ENCODE data around the gene HCN2.

Gene HCN2

DNA sequence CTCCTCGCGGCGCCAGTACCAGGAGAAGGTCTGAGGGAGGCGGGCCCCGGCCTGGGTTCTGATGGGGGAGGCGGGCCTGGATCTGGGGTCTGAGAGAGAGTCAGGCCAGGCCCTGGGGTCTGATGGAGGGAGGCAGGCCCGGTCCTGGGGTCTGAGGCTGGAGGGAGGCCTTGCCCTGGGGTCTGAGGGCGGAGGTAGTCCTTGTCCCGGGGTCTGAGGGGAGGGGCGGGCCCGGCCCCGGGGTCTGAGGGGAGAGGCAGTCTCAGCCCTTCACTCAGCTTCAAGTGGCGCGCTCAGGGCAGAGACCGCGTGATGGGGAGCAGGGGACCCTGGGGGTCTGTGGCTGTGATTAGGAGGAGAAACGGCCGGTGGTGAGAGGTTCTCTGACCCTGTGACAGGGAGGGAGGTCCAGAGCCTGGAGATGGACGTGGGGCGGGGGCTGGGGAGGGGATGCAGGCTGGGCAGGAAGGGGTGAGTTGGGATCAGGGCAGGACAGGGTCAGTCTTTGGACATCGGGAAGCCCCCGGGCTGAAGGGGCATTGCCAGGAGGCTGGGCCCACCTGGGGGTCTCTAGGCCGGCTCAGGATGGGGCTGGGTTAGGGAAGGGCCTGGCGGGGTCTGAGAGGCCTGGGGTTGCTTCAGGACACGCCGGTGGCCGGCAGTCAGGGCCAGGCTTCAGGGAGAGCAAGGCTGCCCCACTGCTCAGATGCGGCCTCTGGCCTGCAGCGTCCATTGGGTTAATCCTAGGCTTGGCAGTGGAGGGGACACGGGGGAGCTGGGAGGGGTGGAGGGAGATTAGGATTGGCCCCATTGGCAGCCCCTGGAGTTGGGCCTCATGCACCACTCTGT, 18.7 kb downstream of the HCN2 start:
- DNase-seq (ENCODE audit: low read depth): no peak
- no peak overlapping the region for H3K4me3 ChIP-seq (ENCODE audit: low read depth, low read length)
- TF ChIP-seq, protein P1, sequence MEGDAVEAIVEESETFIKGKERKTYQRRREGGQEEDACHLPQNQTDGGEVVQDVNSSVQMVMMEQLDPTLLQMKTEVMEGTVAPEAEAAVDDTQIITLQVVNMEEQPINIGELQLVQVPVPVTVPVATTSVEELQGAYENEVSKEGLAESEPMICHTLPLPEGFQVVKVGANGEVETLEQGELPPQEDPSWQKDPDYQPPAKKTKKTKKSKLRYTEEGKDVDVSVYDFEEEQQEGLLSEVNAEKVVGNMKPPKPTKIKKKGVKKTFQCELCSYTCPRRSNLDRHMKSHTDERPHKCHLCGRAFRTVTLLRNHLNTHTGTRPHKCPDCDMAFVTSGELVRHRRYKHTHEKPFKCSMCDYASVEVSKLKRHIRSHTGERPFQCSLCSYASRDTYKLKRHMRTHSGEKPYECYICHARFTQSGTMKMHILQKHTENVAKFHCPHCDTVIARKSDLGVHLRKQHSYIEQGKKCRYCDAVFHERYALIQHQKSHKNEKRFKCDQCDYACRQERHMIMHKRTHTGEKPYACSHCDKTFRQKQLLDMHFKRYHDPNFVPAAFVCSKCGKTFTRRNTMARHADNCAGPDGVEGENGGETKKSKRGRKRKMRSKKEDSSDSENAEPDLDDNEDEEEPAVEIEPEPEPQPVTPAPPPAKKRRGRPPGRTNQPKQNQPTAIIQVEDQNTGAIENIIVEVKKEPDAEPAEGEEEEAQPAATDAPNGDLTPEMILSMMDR (IDR thresholded peaks at IDR 0.05; ENCODE audit: insufficient read depth, low read depth, low read length, missing control alignments): no peak

DNA sequence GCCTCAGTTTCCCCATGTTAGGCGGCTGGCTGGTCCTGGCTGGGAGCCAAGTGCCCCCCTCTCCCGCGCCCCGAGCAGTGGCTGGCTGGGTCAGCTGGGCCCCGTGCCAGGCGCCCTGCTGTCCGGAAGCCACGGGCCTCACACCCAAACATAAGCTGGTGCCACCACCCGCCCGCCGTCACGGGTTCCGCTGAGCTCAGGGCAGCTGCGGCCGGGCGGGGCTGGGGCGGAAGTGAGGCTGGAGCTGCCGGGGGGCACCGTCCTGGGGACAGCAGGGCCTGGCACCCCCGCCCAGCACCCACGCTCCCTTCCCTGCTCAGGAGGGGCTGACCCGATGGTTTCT, 19.3 kb downstream of the HCN2 start:
- TF ChIP-seq, protein P1 (IDR thresholded peaks at IDR 0.05; ENCODE audit: insufficient read depth, low read depth, low read length, missing control alignments): no peak
- H3K4me3 ChIP-seq (ENCODE audit: low read depth, low read length): no peak overlapping the region
- no peak for DNase-seq (ENCODE audit: low read depth)

DNA sequence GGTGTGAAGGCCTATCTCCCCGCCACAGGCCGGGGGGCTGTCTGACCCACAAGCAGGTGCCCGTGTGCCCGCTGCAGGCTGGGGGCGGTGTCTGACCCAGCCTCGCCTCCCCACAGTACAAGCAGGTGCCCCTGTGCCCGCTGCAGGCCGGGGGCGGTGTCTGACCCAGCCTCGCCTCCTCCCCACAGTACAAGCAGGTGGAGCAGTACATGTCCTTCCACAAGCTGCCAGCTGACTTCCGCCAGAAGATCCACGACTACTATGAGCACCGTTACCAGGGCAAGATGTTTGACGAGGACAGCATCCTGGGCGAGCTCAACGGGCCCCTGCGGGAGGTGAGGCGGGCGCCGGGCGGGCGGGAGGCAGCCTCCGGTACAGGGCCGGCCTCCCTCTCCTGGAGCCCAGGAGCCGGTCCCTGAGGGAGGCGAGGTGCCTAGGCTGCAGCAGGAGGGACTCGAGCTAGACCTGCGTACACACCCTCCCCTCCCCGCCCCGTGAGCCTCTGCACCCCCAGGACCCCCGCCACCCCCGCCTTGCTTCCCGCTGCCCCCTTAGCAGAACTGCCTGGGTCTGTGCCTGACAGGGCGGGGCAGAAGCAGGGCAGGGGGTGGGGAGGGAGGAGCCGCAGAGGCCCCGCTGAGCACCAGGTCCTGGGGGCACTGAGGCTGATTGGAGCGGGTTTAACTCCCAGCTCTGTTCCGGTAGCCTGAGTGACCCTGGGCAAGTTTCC, 20.6 kb downstream of the HCN2 start:
- H3K4me3 ChIP-seq (ENCODE audit: low read depth, low read length): peak overlapping the region; percentile 61
- TF ChIP-seq, protein P1 (IDR thresholded peaks at IDR 0.05; ENCODE audit: insufficient read depth, low read depth, low read length, missing control alignments): no peak
- peak; percentile 70 for DNase-seq (ENCODE audit: low read depth)

DNA sequence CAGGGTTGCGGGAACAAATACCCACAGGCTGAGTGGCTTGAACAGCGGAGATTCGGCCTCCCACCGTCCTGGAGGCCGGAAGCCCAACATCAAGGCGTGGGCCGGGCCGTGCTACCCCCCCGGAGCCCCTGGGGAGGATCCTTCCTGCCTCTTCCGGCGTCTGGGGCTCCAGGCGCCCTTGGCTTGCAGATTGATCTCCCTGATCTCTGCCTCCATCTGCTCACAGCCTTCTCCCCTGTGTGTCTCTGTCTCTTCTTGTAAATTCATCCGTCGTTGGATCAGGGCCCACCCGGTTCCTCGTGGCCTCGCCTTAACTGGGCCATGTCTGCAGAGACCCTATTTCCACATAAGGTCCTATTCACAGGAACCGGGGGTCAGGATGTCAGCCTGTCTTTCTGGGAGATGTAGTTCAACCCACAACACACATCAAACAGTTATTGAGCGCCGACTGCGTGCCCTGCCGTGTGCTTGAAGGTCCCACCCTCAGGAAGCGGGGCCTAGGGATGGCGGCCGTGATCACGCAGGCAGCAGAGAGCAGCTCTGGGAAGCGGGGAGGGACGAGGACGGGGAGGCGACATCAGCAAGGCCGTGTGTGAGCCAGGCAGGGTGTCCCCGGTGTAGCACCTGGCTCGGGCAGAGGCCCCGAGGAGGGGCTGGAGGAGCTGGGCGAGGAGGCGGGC, 21.3 kb downstream of the HCN2 start:
- peak overlapping the region; percentile 61 for H3K4me3 ChIP-seq (ENCODE audit: low read depth, low read length)
- peak; percentile 76 for DNase-seq (ENCODE audit: low read depth)
- TF ChIP-seq, protein P1 (IDR thresholded peaks at IDR 0.05; ENCODE audit: insufficient read depth, low read depth, low read length, missing control alignments): no peak

DNA sequence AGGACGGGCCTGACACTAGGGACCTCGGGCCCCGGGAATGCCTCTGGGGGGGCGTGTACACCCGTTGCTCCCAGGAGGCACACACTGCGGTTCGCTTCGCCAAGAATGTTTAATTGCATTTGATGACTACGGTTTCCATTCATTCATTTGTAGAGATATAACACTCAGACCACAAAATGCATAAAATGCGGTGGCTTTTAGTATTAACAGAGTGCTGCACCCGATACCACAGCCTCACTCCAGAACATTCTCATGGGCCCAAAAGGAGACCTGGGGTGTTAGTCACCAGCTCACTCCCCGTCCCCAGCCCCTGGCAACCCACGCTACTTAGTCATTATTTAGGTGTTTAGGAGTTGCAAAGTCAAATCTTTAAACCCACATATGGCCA, 21.8 kb downstream of the HCN2 start:
- peak; percentile 54 for DNase-seq (ENCODE audit: low read depth)
- TF ChIP-seq, protein P1 (IDR thresholded peaks at IDR 0.05; ENCODE audit: insufficient read depth, low read depth, low read length, missing control alignments): no peak
- peak overlapping the region; percentile 61 for H3K4me3 ChIP-seq (ENCODE audit: low read depth, low read length)

DNA sequence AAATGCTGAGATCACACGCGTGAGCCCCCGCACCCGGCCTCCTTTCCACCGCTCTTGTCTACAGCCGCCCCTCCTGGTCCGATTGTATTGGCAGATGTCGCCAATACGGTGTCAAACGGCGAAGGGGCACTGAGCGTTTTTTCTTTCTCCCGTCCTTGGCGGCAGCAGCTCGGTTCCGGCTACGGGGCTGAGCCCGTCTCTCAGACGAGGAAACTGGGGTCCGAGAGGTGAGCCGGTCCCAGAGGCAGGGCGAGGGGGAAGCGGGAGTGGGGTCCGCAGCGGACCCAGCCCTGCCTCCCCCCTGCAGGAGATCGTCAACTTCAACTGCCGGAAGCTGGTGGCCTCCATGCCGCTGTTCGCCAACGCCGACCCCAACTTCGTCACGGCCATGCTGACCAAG, 23.3 kb downstream of the HCN2 start:
- H3K4me3 ChIP-seq (ENCODE audit: low read depth, low read length): no peak overlapping the region
- no peak for DNase-seq (ENCODE audit: low read depth)
- TF ChIP-seq, protein P1 (IDR thresholded peaks at IDR 0.05; ENCODE audit: insufficient read depth, low read depth, low read length, missing control alignments): no peak

Data from GM12865 (cell line).